ENCODE data around the gene TAC4. TPM values are rescaled to one million over a fixed set of nuclear protein-coding genes. Genes with fewer than 3 reads are reported as not detected.

Gene TAC4
- total RNA-seq, 1 experiment from 2014 or later = not detected

GRCh38 chr17:49896222-49896621, 48.4 kb upstream of the TAC4 start:
- Histone ChIP-seq H3K9ac (ENCODE audit: extremely low read depth, insufficient read length, low read length) (no peak overlapping the region), H2AFZ (ENCODE audit: low read length) (no peak overlapping the region), H4K5ac (ENCODE audit: insufficient read length, low read depth, low read length) (no peak overlapping the region), H2BK20ac (ENCODE audit: low read depth, low read length, poor library complexity, severe bottlenecking) (no peak overlapping the region), H3K9me3 (ENCODE audit: control insufficient read depth, low read depth, low read length) (no peaks in the 10 kb centered on the region), H3K4ac (ENCODE audit: low read depth, low read length) (no peak overlapping the region), H3K14ac (ENCODE audit: insufficient read depth, low read length) (no peak overlapping the region), H3K18ac (ENCODE audit: insufficient read length, low read depth, low read length) (no peak overlapping the region), H4K91ac (ENCODE audit: insufficient read length, low read depth, low read length) (no peak overlapping the region), H2BK15ac (ENCODE audit: low read depth, low read length) (no peak overlapping the region), H3K4me2 (ENCODE audit: insufficient read depth, insufficient read length, low read length) (no peak overlapping the region), H2BK120ac (ENCODE audit: low read depth, low read length, poor library complexity, severe bottlenecking) (no peak overlapping the region), H2BK5ac (ENCODE audit: insufficient read length, low read length) (no peak overlapping the region), H3K23me2 (ENCODE audit: insufficient read length, low read depth, low read length, poor library complexity, severe bottlenecking) (no peaks in the 10 kb centered on the region), H3T11ph (ENCODE audit: low read length) (no peak overlapping the region), H4K8ac (replicated peaks; ENCODE audit: insufficient read length, low read depth, low read length) (no peak overlapping the region), H3K79me2 (ENCODE audit: insufficient read depth, low read length) (no peaks in the 10 kb centered on the region), H3K27ac (ENCODE audit: insufficient read length, low read depth, low read length) (no peak overlapping the region), H3K23ac (ENCODE audit: insufficient read length, low read depth, low read length) (no peak overlapping the region), H2BK12ac (ENCODE audit: insufficient read length, low read depth, low read length) (no peak overlapping the region), H3K79me1 (ENCODE audit: insufficient read depth, low read depth, low read length, poor library complexity, severe bottlenecking) (no peaks in the 10 kb centered on the region), H3K27me3 (ENCODE audit: insufficient read depth, low read length) (peaks cover 6% of the 10 kb centered on the region; the same call in 1 of the 2 replicates), H4K20me1 (ENCODE audit: control insufficient read depth, insufficient read depth, insufficient read length) (no peaks in the 10 kb centered on the region), H3K4me1 (ENCODE audit: insufficient read depth, low read length) (no peaks in the 10 kb centered on the region), H3K56ac (ENCODE audit: insufficient read length, low read depth, low read length) (no peak overlapping the region), H2AK5ac (ENCODE audit: insufficient read length, low read length) (no peak overlapping the region)
- Mint-ChIP-seq H3K4me3 (no peak overlapping the region), H3K9me3 (no peaks in the 10 kb centered on the region), H3K27me3 (ENCODE audit: low read depth) (peaks cover 57% of the 10 kb centered on the region), H3K36me3 (ENCODE audit: insufficient read depth in 1 of 3, low read depth in 3 of 3) (no peaks in the 10 kb centered on the region), H3K27ac (no peak overlapping the region), H3K4me1 (peaks cover 6 to 20% of the 10 kb centered on the region in 2 experiments)
- no CpG with 5 or more reads among the region's 1 CpG for WGBS (ENCODE audit: extremely low coverage, insufficient read length, low lambda C conversion rate)
- no peak for DNase-seq
- TF ChIP-seq, protein P1, sequence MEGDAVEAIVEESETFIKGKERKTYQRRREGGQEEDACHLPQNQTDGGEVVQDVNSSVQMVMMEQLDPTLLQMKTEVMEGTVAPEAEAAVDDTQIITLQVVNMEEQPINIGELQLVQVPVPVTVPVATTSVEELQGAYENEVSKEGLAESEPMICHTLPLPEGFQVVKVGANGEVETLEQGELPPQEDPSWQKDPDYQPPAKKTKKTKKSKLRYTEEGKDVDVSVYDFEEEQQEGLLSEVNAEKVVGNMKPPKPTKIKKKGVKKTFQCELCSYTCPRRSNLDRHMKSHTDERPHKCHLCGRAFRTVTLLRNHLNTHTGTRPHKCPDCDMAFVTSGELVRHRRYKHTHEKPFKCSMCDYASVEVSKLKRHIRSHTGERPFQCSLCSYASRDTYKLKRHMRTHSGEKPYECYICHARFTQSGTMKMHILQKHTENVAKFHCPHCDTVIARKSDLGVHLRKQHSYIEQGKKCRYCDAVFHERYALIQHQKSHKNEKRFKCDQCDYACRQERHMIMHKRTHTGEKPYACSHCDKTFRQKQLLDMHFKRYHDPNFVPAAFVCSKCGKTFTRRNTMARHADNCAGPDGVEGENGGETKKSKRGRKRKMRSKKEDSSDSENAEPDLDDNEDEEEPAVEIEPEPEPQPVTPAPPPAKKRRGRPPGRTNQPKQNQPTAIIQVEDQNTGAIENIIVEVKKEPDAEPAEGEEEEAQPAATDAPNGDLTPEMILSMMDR (conservative IDR thresholded peaks at IDR 0.05) = no peak
